H9 (cell line): ENCODE data around the gene LAX1. TPM values are rescaled to one million over a fixed set of nuclear protein-coding genes. Genes with fewer than 3 reads are reported as not detected.

Experiments
- DNase-seq: peaks from one replicate; pipeline ENCODE4 v3.0.0-alpha.2; 2017
- H2AFZ ChIP-seq: one replicate; pipeline ENCODE4 v1.6.1; 2013; ENCODE audit warnings: mild to moderate bottlenecking, low read length, control low read depth, moderate library complexity
- H2AK5ac ChIP-seq: 2 replicates; pipeline ENCODE4 v1.6.1; 2013; ENCODE audit warnings: low read length, control low read depth, mixed read lengths; ENCODE audit not compliant: insufficient read length
- H2BK120ac ChIP-seq: one replicate; pipeline ENCODE4 v1.6.1; 2013; ENCODE audit warnings: low read depth, mild to moderate bottlenecking, low read length, control low read depth, inconsistent platforms; ENCODE audit not compliant: poor library complexity, severe bottlenecking
- H2BK12ac ChIP-seq: 2 replicates; pipeline ENCODE4 v1.6.1; 2013; ENCODE audit warnings: low read length, control low read depth, mixed read lengths, low read depth; ENCODE audit not compliant: insufficient read length
- H2BK15ac ChIP-seq: 2 replicates; pipeline ENCODE4 v1.6.1; 2013; ENCODE audit warnings: low read depth, low read length, control low read depth
- H2BK20ac ChIP-seq: one replicate; pipeline ENCODE4 v1.6.1; 2013; ENCODE audit warnings: low read depth, mild to moderate bottlenecking, low read length, control low read depth, inconsistent platforms; ENCODE audit not compliant: poor library complexity, severe bottlenecking
- H2BK5ac ChIP-seq: 2 replicates; pipeline ENCODE4 v1.6.1; 2013; ENCODE audit warnings: low read length, control low read depth, mixed read lengths; ENCODE audit not compliant: insufficient read length
- H3K14ac ChIP-seq: 2 replicates; pipeline ENCODE4 v1.6.1; 2013; ENCODE audit warnings: low read length, control low read depth; ENCODE audit not compliant: insufficient read depth
- H3K18ac ChIP-seq: 2 replicates; pipeline ENCODE4 v1.6.1; 2013; ENCODE audit warnings: low read depth, mild to moderate bottlenecking, mixed read lengths, low read length, control low read depth; ENCODE audit not compliant: insufficient read length
- H3K23ac ChIP-seq: 2 replicates; pipeline ENCODE4 v1.6.1; 2013; ENCODE audit warnings: low read length, control low read depth, mixed read lengths, low read depth; ENCODE audit not compliant: insufficient read length
- H3K23me2 ChIP-seq: 2 replicates; pipeline ENCODE4 v1.6.1; 2013; ENCODE audit warnings: low read depth, mild to moderate bottlenecking, mixed read lengths, low read length, control low read depth; ENCODE audit not compliant: insufficient read length, poor library complexity, severe bottlenecking
- H3K27ac ChIP-seq: 2 replicates; pipeline ENCODE4 v1.5.1; 2013; ENCODE audit warnings: low read length, control low read depth, mixed read lengths, low read depth; ENCODE audit not compliant: insufficient read length
- H3K27me3 ChIP-seq: 2 replicates; pipeline ENCODE4 v1.6.1; 2013; ENCODE audit warnings: low read length, control low read depth, inconsistent platforms; ENCODE audit not compliant: insufficient read depth
- H3K4ac ChIP-seq: 2 replicates; pipeline ENCODE4 v1.6.1; 2013; ENCODE audit warnings: low read depth, mild to moderate bottlenecking, control low read depth, inconsistent platforms, low read length, moderate library complexity
- H3K4me1 ChIP-seq: 2 replicates; pipeline ENCODE4 v1.6.1; 2013; ENCODE audit warnings: low read length, control low read depth, inconsistent platforms; ENCODE audit not compliant: insufficient read depth
- H3K4me2 ChIP-seq: 2 replicates; pipeline ENCODE4 v1.6.1; 2013; ENCODE audit warnings: low read length, control low read depth, mixed read lengths; ENCODE audit not compliant: insufficient read length, insufficient read depth
- H3K56ac ChIP-seq: 2 replicates; pipeline ENCODE4 v1.6.1; 2013; ENCODE audit warnings: low read depth, mild to moderate bottlenecking, mixed read lengths, low read length, control low read depth; ENCODE audit not compliant: insufficient read length
- H3K79me1 ChIP-seq: 2 replicates; pipeline ENCODE4 v1.6.1; 2013; ENCODE audit warnings: low read depth, mild to moderate bottlenecking, moderate library complexity, low read length, control low read depth, inconsistent platforms; ENCODE audit not compliant: insufficient read depth, poor library complexity, severe bottlenecking
- H3K79me2 ChIP-seq: 2 replicates; pipeline ENCODE4 v1.6.1; 2013; ENCODE audit warnings: low read length, control low read depth, inconsistent platforms; ENCODE audit not compliant: insufficient read depth
- H3K9ac ChIP-seq: 2 replicates; pipeline ENCODE4 v1.6.1; 2013; ENCODE audit warnings: low read length, control low read depth, mixed read lengths; ENCODE audit not compliant: insufficient read length; ENCODE audit errors: extremely low read depth
- H3K9me3 ChIP-seq: one replicate; pipeline ENCODE4 v1.6.1; 2013; ENCODE audit warnings: low read depth, low read length, inconsistent platforms; ENCODE audit not compliant: control insufficient read depth
- H3T11ph ChIP-seq: one replicate; pipeline ENCODE4 v1.6.1; 2013; ENCODE audit warnings: mild to moderate bottlenecking, low read length, control low read depth, inconsistent platforms
- H4K20me1 ChIP-seq: one replicate; pipeline ENCODE4 v1.6.1; 2013; ENCODE audit not compliant: control insufficient read depth, insufficient read length, insufficient read depth
- H4K5ac ChIP-seq: 2 replicates; pipeline ENCODE4 v1.6.1; 2013; ENCODE audit warnings: low read depth, mild to moderate bottlenecking, mixed read lengths, low read length, control low read depth; ENCODE audit not compliant: insufficient read length
- H4K8ac ChIP-seq: replicated peaks from 2 replicates; pipeline ENCODE4 v1.6.1; 2013; ENCODE audit warnings: low read length, control low read depth, mixed read lengths, low read depth; ENCODE audit not compliant: insufficient read length
- H4K91ac ChIP-seq: 2 replicates; pipeline ENCODE4 v1.6.1; 2013; ENCODE audit warnings: low read depth, mild to moderate bottlenecking, moderate library complexity, mixed read lengths, low read length, control low read depth; ENCODE audit not compliant: insufficient read length
- H3K27ac Mint-ChIP-seq, 3 experiments: 2 replicates in 2 of 3; 3 replicates in 1 of 3; pipeline ENCODE4 v1.8.0; 2020 to 2021; ENCODE audit warnings: mixed read lengths in 3 of 3, mild to moderate bottlenecking in 1 of 3, moderate library complexity in 1 of 3
- H3K27me3 Mint-ChIP-seq: 2 replicates; pipeline ENCODE4 v1.8.0; 2021; ENCODE audit warnings: low read depth, mild to moderate bottlenecking, moderate library complexity, mixed read lengths
- H3K36me3 Mint-ChIP-seq, 3 experiments: 2 replicates in 2 of 3; 3 replicates in 1 of 3; pipeline ENCODE4 v1.8.0; 2020 to 2021; ENCODE audit warnings: low read depth in 3 of 3, mixed read lengths in 3 of 3; ENCODE audit not compliant: insufficient read depth in 1 of 3
- H3K4me1 Mint-ChIP-seq, 2 experiments: 2 replicates each; pipeline ENCODE4 v1.8.0; 2020; ENCODE audit warnings: mixed read lengths in 2 of 2
- H3K4me3 Mint-ChIP-seq, 2 experiments: 2 replicates in 1 of 2; 3 replicates in 1 of 2; pipeline ENCODE4 v1.8.0; 2020 to 2021; ENCODE audit warnings: mild to moderate bottlenecking in 2 of 2, mixed read lengths in 2 of 2, moderate library complexity in 1 of 2
- H3K9me3 Mint-ChIP-seq, 2 experiments: 2 replicates in 1 of 2; 3 replicates in 1 of 2; pipeline ENCODE4 v1.8.0; 2020; ENCODE audit warnings: mild to moderate bottlenecking in 2 of 2, mixed read lengths in 2 of 2, moderate library complexity in 1 of 2
- CTCF ChIP-seq: fragments of 200-600 bp; sonication (generic); conservative IDR thresholded peaks from 3 replicates; pipeline ENCODE4 v1.8.0; 2021; ENCODE audit warnings: antibody characterized with exemption, mild to moderate bottlenecking
- WGBS: extraction: QIAGEN DNeasy Blood & Tissue Kit; methylation state at CpG from one replicate; pipeline ENCODE4 v1.1.7; 2013; ENCODE audit warnings: missing lambda C conversion rate, low lambda C conversion rate, mixed read lengths; ENCODE audit not compliant: insufficient read length; ENCODE audit errors: extremely low coverage; 5-methylcytosine and 5-hydroxymethylcytosine counted together
- total RNA-seq: library from RNA; stranded (reverse); gene quantifications from 2 replicates; pipeline ENCODE4 v1.2.1, GENCODE V29; 2021

LAX1 gene
- total RNA-seq, 1 experiment from 2014 or later: not detected

GRCh38 chr1:203791498-203791897 lies 26.5 kb downstream of the LAX1 start:
- no peak overlapping the region for H3K4me3 Mint-ChIP-seq
- Histone ChIP-seq H3K9ac (no peak overlapping the region), H2BK5ac (no peak overlapping the region), H3K79me2 (no peaks in the 10 kb centered on the region), H3K4ac (no peak overlapping the region), H3K79me1 (no peaks in the 10 kb centered on the region), H3K9me3 (no peaks in the 10 kb centered on the region), H4K8ac (no peak overlapping the region), H3K23me2 (no peaks in the 10 kb centered on the region), H3T11ph (no peak overlapping the region), H4K91ac (no peak overlapping the region), H3K56ac (no peak overlapping the region), H3K14ac (no peak overlapping the region), H3K4me1 (peaks cover 4% of the 10 kb centered on the region; the same call in 1 of the 2 replicates), H3K27me3 (no peaks in the 10 kb centered on the region), H4K5ac (no peak overlapping the region), H2AFZ (no peak overlapping the region), H3K23ac (no peak overlapping the region), H3K18ac (no peak overlapping the region), H3K27ac (no peak overlapping the region), H3K4me2 (no peak overlapping the region), H2BK15ac (no peak overlapping the region), H2BK12ac (no peak overlapping the region), H2BK120ac (no peak overlapping the region), H2BK20ac (no peak overlapping the region), H4K20me1 (no peaks in the 10 kb centered on the region), H2AK5ac (no peak overlapping the region)
- H3K27ac Mint-ChIP-seq: no peak overlapping the region
- H3K36me3 Mint-ChIP-seq: peaks cover 4 to 5% (median 4%) of the 10 kb centered on the region in 3 experiments; a peak in 5 of 7 replicates
- H3K27me3 Mint-ChIP-seq: no peaks in the 10 kb centered on the region; the same call in 1 of the 2 replicates
- no peak for DNase-seq
- no CpG with 5 or more reads among the region's 3 CpGs for WGBS
- peaks cover 0 to 4% of the 10 kb centered on the region in 2 experiments; a peak in 1 of 5 replicates for H3K9me3 Mint-ChIP-seq
- no peak for TF ChIP-seq CTCF
- peaks cover 33 to 36% of the 10 kb centered on the region in 2 experiments for H3K4me1 Mint-ChIP-seq
